M059J (cell line): ENCODE data around the gene ANKRD13D. TPM values are rescaled to one million over a fixed set of nuclear protein-coding genes. Genes with fewer than 3 reads are reported as not detected.

ENCODE experiments used
- total RNA-seq: library from RNA; depleted of rRNA; stranded (reverse); fragments of >200 nt; shearing (Covaris generic); gene quantifications from 2 replicates; pipeline ENCODE4 v1.2.3, GENCODE V29; 2014; rRNA removed

The ANKRD13D gene
- total RNA-seq, 1 experiment from 2014 or later = 14.9 TPM

Other genes starting within 250 kb of the ANKRD13D start
- gene RHOD, start 232.5 kb upstream of the ANKRD13D start, total RNA-seq = 2.6 and 2.7 TPM in 2 replicates
- gene KDM2A, start 170.0 kb upstream of the ANKRD13D start, total RNA-seq = 19.0 and 36.1 TPM in 2 replicates
- gene GRK2, start 22.8 kb upstream of the ANKRD13D start, total RNA-seq = 21.8 and 39.3 TPM in 2 replicates
- gene SSH3, start 14.2 kb downstream of the ANKRD13D start, total RNA-seq = 17.5 and 18.4 TPM in 2 replicates
- gene POLD4, start 64.2 kb downstream of the ANKRD13D start, total RNA-seq = 127 and 137 TPM in 2 replicates
- gene CLCF1, start 84.3 kb downstream of the ANKRD13D start, total RNA-seq = 16.2 and 22.6 TPM in 2 replicates
- 7.3 and 13.3 TPM in 2 replicates for gene RAD9A, start 102.7 kb downstream of the ANKRD13D start, total RNA-seq
- 223 and 247 TPM in 2 replicates for gene PPP1CA, start 112.6 kb downstream of the ANKRD13D start, total RNA-seq
- gene TBC1D10C, start 114.8 kb downstream of the ANKRD13D start, total RNA-seq = not detected in 2 replicates
- gene CARNS1, start 126.4 kb downstream of the ANKRD13D start, total RNA-seq = 0.22 TPM in 1 of 2 replicates, not detected in the other
- 36.6 and 37.1 TPM in 2 replicates for gene RPS6KB2, start 139.2 kb downstream of the ANKRD13D start, total RNA-seq
- 0.20 and 0.47 TPM in 2 replicates for gene PTPRCAP, start 148.4 kb downstream of the ANKRD13D start, total RNA-seq
- gene CORO1B, start 154.2 kb downstream of the ANKRD13D start, total RNA-seq = 79.7 and 137 TPM in 2 replicates
- gene GPR152, start 163.4 kb downstream of the ANKRD13D start, total RNA-seq = not detected in 2 replicates
- gene CABP4, start 166.1 kb downstream of the ANKRD13D start, total RNA-seq = 6.9 and 9.0 TPM in 2 replicates
- 13.5 and 16.1 TPM in 2 replicates for gene TMEM134, start 179.9 kb downstream of the ANKRD13D start, total RNA-seq
- 65.7 and 81.6 TPM in 2 replicates for gene AIP, start 193.7 kb downstream of the ANKRD13D start, total RNA-seq
- 18.7 and 36.7 TPM in 2 replicates for gene PITPNM1, start 216.1 kb downstream of the ANKRD13D start, total RNA-seq
- 63.8 and 71.7 TPM in 2 replicates for gene CDK2AP2, start 218.9 kb downstream of the ANKRD13D start, total RNA-seq
- not detected in 2 replicates for gene CABP2, start 234.1 kb downstream of the ANKRD13D start, total RNA-seq